HG03378 (cell line): ENCODE results near the gene PAX6.

Source experiments
- ATAC-seq: cut with Tn5 transposase; IDR thresholded peaks from one replicate; pipeline ENCODE4 v1.9.1; 2021; ENCODE audit warnings: mild to moderate bottlenecking, moderate library complexity; ENCODE audit not compliant: unreplicated experiment

PAX6 gene

GRCh38 chr11:31798554-31799434, 12.3 kb downstream of the PAX6 start:
- no peak for ATAC-seq

- ATAC-seq, result no peak
Observed at GRCh38 chr11:31798057-31798553, 13.0 kb downstream of the PAX6 start.

- ATAC-seq, result no peak
Observed at GRCh38 chr11:31797190-31798056, 13.7 kb downstream of the PAX6 start.

GRCh38 chr11:31796499-31797189, 14.5 kb downstream of the PAX6 start:
- ATAC-seq, result no peak

GRCh38 chr11:31795706-31796498, 15.2 kb downstream of the PAX6 start:
- no peak for ATAC-seq

GRCh38 chr11:31794548-31794947, 16.6 kb downstream of the PAX6 start:
- no peak for ATAC-seq

- ATAC-seq, result no peak
Observed at GRCh38 chr11:31793264-31793663, 17.9 kb downstream of the PAX6 start.

GRCh38 chr11:31792456-31792855, 18.7 kb downstream of the PAX6 start:
- no peak for ATAC-seq

- ATAC-seq, result no peak
Observed at GRCh38 chr11:31792036-31792435, 19.1 kb downstream of the PAX6 start.

GRCh38 chr11:31790649-31791048, 20.5 kb downstream of the PAX6 start:
- ATAC-seq, result no peak

- no peak for ATAC-seq
Observed at GRCh38 chr11:31788085-31788484, 23.0 kb downstream of the PAX6 start.

GRCh38 chr11:31786996-31787685, 24.0 kb downstream of the PAX6 start:
- no peak for ATAC-seq

GRCh38 chr11:31784611-31785010, 26.5 kb downstream of the PAX6 start:
- ATAC-seq, result no peak

GRCh38 chr11:31783252-31783651, 27.9 kb downstream of the PAX6 start:
- ATAC-seq, result no peak

- no peak for ATAC-seq
Observed at GRCh38 chr11:31782257-31782656, 28.9 kb downstream of the PAX6 start.

- no peak for ATAC-seq
Observed at GRCh38 chr11:31780480-31780971, 30.6 kb downstream of the PAX6 start.

GRCh38 chr11:31780078-31780477, 31.0 kb downstream of the PAX6 start:
- ATAC-seq, result no peak

- no peak for ATAC-seq
Observed at GRCh38 chr11:31779374-31779791, 31.7 kb downstream of the PAX6 start.

- no peak for ATAC-seq
Observed at GRCh38 chr11:31772412-31772811, 38.7 kb downstream of the PAX6 start.
